Esophagus squamous epithelium (tissue), 5 donors: Measurements from ENCODE around the gene SPRED3. TPM values are rescaled to one million over a fixed set of nuclear protein-coding genes. Genes with fewer than 3 reads are reported as not detected.

Source experiments
- DNase-seq: peaks from one replicate; lab custom pipeline; 2025; lab: John Stamatoyannopoulos, UW
- H3K27ac ChIP-seq, 4 donors: fragments of 200-600 bp; sonication (generic); one replicate each; pipeline ENCODE4 v1.5.1; 2016 to 2019; ENCODE audit warnings: mild to moderate bottlenecking in 1 of 4
- H3K27me3 ChIP-seq, 4 donors: fragments of 200-600 bp; sonication (generic); 1 replicate in 3 of 4; 2 replicates in 1 of 4; pipeline versions ENCODE4 v1.5.1 to v1.6.0; 2017 to 2021; ENCODE audit warnings: antibody characterized with exemption in 1 of 4
- H3K36me3 ChIP-seq, 3 donors: fragments of 200-600 bp; sonication (generic); one replicate each; pipeline ENCODE4 v1.5.1; 2016 to 2019
- H3K4me1 ChIP-seq, 3 donors: fragments of 200-600 bp; sonication (generic); one replicate each; pipeline ENCODE4 v1.5.1; 2017 to 2019
- H3K4me3 ChIP-seq, 4 donors: fragments of 200-600 bp; sonication (generic); 1 replicate in 3 of 4; 2 replicates in 1 of 4; pipeline ENCODE4 v1.5.1; 2016 to 2019; ENCODE audit warnings: mild to moderate bottlenecking in 2 of 4, moderate library complexity in 1 of 4
- H3K9me3 ChIP-seq, 3 donors: fragments of 200-600 bp; sonication (generic); one replicate each; pipeline ENCODE4 v1.5.1; 2016 to 2019
- POLR2A ChIP-seq, 4 donors: fragments of 450-650 bp; IDR thresholded peaks; one replicate each; pipeline ENCODE4 v1.6.1; 2017; ENCODE audit warnings: antibody characterized with exemption in 4 of 4, mild to moderate bottlenecking in 4 of 4, moderate library complexity in 3 of 4
- WGBS, 2 donors: methylation state at CpG; one replicate each; pipeline ENCODE4 v1.1.5; 2018; 5-methylcytosine and 5-hydroxymethylcytosine counted together
- intact Hi-C: fragments of 100-400 bp; cut with DNase I; formaldehyde crosslinking; loops from one replicate; pipeline ENCODE4 v1.15.0; 2022
- total RNA-seq, 4 donors: library from RNA; depleted of rRNA; stranded (reverse); fragments of >200 nt; gene quantifications; one replicate each; pipeline ENCODE4 v1.1.0, GENCODE V29; 2016
- TF ChIP-seq, protein P1 (sequence below), 6 experiments: fragments of 450-650 bp in 4 of 6; fragments of 200-600 bp in 2 of 6; sonication (generic) in 2 of 6; IDR thresholded peaks; one replicate each; pipeline ENCODE4 v1.5.1; 2016 to 2019; ENCODE audit warnings: antibody characterized with exemption in 6 of 6, mild to moderate bottlenecking in 4 of 6, moderate library complexity in 4 of 6
- donor health status: DM: yes; HTN: yes; CAD: no.

Gene SPRED3
- total RNA-seq, 4 donors from 2014 or later, result 0.15 to 0.38 (median 0.35) TPM; not detected in 1

- Histone ChIP-seq H3K4me1 (peaks cover 0 to 8% (median 6%) of the 10 kb centered on the region in 3 donors), H3K9me3 (no peaks in the 10 kb centered on the region), H3K27ac (no peak overlapping the region), H3K4me3 (no peak overlapping the region), H3K27me3 (peaks cover 0 to 69% (median 0%) of the 10 kb centered on the region in 4 donors), H3K36me3 (no peaks in the 10 kb centered on the region)
- DNase-seq, result no peak
- intact Hi-C loops, result no loop called here
- WGBS, 2 donors, result 70 to 92% methylated on average over 2 of the region's 2 CpGs
- TF ChIP-seq, protein P1, sequence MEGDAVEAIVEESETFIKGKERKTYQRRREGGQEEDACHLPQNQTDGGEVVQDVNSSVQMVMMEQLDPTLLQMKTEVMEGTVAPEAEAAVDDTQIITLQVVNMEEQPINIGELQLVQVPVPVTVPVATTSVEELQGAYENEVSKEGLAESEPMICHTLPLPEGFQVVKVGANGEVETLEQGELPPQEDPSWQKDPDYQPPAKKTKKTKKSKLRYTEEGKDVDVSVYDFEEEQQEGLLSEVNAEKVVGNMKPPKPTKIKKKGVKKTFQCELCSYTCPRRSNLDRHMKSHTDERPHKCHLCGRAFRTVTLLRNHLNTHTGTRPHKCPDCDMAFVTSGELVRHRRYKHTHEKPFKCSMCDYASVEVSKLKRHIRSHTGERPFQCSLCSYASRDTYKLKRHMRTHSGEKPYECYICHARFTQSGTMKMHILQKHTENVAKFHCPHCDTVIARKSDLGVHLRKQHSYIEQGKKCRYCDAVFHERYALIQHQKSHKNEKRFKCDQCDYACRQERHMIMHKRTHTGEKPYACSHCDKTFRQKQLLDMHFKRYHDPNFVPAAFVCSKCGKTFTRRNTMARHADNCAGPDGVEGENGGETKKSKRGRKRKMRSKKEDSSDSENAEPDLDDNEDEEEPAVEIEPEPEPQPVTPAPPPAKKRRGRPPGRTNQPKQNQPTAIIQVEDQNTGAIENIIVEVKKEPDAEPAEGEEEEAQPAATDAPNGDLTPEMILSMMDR (IDR thresholded peaks at IDR 0.05), result no peak
- TF ChIP-seq POLR2A (IDR thresholded peaks at IDR 0.05), result no peak
Observed at GRCh38 chr19:38437917-38438316, 49.4 kb downstream of the SPRED3 start.

GRCh38 chr19:38440592-38440991, 52.1 kb downstream of the SPRED3 start:
- Histone ChIP-seq H3K27me3 (peaks cover 0 to 47% (median 0%) of the 10 kb centered on the region in 4 donors), H3K4me1 (no peaks in the 10 kb centered on the region), H3K36me3 (no peaks in the 10 kb centered on the region), H3K4me3 (no peak overlapping the region), H3K27ac (no peak overlapping the region), H3K9me3 (no peaks in the 10 kb centered on the region)
- 83 to 91% methylated on average over 10 to 14 of the region's 14 CpGs for WGBS, 2 donors
- DNase-seq, result no peak
- intact Hi-C loops, result no loop called here
- TF ChIP-seq, protein P1 (IDR thresholded peaks at IDR 0.05), result no peak
- TF ChIP-seq POLR2A (IDR thresholded peaks at IDR 0.05), result no peak

DNA sequence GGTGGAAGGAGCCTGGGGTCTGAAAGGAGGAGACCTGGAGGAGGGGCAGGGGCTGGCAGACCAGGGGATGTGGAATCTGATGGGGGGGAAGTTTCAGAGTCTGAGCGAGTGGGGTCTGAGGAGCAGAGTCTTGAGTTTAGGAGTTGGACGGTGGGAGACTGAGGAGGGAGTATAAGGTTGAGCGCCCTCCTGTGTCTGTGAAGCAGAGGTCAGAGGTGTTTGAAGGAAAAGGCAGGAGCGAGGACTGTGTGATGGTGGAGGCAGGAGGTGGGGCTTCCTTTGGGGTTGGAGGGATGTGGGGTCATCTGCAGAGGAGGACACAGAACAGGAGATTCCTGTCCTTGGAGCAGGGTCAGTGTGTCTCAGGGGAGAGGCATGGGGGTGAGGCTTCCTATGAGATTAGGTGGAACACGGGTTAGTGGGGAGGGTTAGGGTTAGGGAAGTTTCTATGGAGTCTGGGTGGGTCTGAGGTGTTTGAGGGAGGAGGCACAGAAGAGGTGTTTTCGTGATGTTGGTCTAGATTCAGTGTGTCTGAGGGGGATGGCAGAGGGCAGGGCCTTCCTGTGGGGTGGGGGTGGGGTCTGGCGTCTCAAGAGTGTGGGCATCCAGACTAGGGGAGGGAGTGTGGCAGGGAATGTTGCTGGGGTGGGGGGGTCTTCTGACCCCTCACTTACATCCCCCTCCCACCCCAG, 53.3 kb downstream of the SPRED3 start:
- Histone ChIP-seq H3K36me3 (no peaks in the 10 kb centered on the region), H3K27ac (no peak overlapping the region), H3K27me3 (peaks cover 0 to 39% (median 0%) of the 10 kb centered on the region in 4 donors), H3K4me3 (no peak overlapping the region), H3K4me1 (no peaks in the 10 kb centered on the region), H3K9me3 (no peaks in the 10 kb centered on the region)
- intact Hi-C loops, result no loop called here
- no peak for DNase-seq
- TF ChIP-seq, protein P1 (IDR thresholded peaks at IDR 0.05), result no peak
- TF ChIP-seq POLR2A (IDR thresholded peaks at IDR 0.05), result no peak
- WGBS, 2 donors, result 38 to 42% methylated on average over 5 to 6 of the region's 7 CpGs

DNA sequence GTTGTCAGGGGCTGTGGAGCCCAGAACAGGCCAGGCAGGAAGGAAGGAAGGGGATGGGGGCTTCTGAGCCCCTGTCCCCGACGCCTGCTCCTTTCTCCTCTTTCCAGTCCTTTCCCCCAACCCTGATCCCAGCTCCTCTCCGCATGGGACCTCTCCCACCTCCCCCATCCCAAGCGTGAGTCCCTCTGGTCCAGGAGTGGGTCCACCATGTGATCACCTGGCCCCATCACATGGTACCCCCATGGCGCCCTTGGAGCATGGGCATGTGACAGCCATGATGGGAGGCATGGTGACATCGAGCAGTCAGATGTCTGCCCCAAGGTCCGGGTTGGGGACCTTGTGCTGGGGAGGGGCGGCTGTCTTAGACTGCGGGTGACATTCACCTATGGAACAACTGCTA, 54.2 kb downstream of the SPRED3 start:
- Histone ChIP-seq H3K36me3 (no peaks in the 10 kb centered on the region), H3K4me3 (no peak overlapping the region), H3K9me3 (no peaks in the 10 kb centered on the region), H3K4me1 (no peaks in the 10 kb centered on the region), H3K27ac (no peak overlapping the region), H3K27me3 (peaks cover 0 to 31% (median 0%) of the 10 kb centered on the region in 4 donors)
- no peak for DNase-seq
- intact Hi-C loops, result no loop called here
- TF ChIP-seq, protein P1 (IDR thresholded peaks at IDR 0.05), result no peak
- TF ChIP-seq POLR2A (IDR thresholded peaks at IDR 0.05), result no peak
- WGBS, 2 donors, result 50 to 85% methylated on average over 4 of the region's 9 CpGs

DNA sequence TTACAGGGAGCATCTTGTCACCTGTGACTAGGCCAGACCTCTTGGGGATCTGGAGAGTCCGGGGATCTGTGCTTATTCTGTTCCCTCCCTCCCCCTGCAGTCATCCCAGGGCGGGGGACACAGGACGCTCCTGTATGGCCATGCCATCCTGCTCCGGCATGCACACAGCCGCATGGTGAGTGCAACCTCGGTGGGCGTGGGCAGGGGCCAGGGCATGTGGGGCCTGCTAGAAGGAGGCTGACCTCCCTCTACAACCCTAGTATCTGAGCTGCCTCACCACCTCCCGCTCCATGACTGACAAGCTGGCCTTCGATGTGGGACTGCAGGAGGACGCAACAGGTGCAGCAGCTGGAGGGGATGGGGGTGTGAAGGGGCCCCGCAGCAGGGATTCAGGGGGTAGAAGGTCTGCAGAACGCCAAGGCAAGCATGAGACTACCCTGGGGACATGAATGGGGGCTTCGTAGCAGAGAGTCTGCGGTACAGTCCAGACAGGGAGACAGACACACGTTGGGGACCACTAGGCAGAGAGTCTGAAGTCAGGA, 55.0 kb downstream of the SPRED3 start:
- Histone ChIP-seq H3K4me3 (no peak overlapping the region), H3K4me1 (no peaks in the 10 kb centered on the region), H3K27ac (no peak overlapping the region), H3K27me3 (peaks cover 0 to 29% (median 0%) of the 10 kb centered on the region in 4 donors), H3K9me3 (no peaks in the 10 kb centered on the region), H3K36me3 (no peaks in the 10 kb centered on the region)
- intact Hi-C loops, result no loop called here
- DNase-seq, result no peak
- TF ChIP-seq, protein P1 (IDR thresholded peaks at IDR 0.05), result no peak
- TF ChIP-seq POLR2A (IDR thresholded peaks at IDR 0.05), result no peak
- 65 to 75% methylated on average over 3 to 6 of the region's 15 CpGs for WGBS, 2 donors
